Endometrial microvascular endothelial cells (primary cell): ENCODE measurements around the gene GLOD4. TPM values are rescaled to one million over a fixed set of nuclear protein-coding genes. Genes with fewer than 3 reads are reported as not detected.

Source experiments
- in situ Hi-C: cut with HindIII; loops from 2 replicates; pipeline ENCODE4 v1.10.0; 2017; ENCODE audit warnings: low sequenced_read_pairs, low pct_unique_long_range_greater_than_20kb; ENCODE audit errors: inconsistent ontology term
- total RNA-seq: library from RNA; depleted of rRNA; stranded (reverse); fragments of >200 nt; gene quantifications from one replicate; pipeline ENCODE4 v1.2.3, GENCODE V29; 2015; ENCODE audit errors: inconsistent ontology term

Gene GLOD4
- total RNA-seq, 1 donor from 2014 or later: 73.4 TPM

DNA sequence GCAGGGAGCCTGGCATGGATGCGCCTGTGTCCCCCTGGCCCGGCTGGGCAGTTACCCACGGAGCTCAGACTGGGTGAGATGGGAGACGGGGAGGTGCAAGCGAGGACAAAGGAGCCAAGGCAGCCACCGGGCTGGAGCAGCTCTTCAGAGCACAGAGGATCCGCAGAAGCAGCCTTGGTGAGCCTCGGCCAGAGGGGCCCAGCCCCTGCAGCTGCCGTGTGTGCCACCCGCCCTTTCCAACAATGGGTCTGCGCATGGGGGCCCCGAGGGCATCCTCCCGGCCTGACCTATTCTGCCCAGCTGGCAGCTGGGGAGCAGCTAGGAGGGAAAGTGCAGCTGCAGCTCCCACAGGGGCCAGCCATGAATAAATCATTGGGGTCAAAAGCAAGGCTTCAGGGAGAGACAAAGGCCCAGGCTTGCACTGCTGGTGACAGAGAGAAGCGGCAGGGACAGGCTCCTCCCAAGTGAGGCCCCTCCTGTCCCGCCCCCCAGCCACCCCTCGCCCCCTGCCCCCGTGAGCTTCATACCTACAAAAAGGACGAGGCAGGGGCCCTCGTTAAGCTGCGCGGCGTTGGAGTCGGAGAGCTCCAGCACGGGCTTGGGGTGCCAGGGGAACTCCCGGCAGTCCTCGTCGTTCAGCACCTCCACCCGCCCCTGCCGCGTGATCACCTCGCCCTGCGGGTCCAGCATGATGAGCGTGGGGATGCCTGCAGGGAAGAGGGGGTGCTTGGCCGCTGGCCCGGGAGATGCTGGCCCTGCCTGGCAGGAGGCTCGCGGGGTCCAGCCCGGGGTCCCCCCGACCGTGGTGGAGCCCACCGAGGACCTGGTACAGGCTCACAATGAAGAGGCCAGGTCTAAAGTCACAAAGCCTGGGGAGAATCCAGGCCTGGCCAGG is 22.7 kb upstream of the GLOD4 start:
- in situ Hi-C loops: no loop called here

DNA sequence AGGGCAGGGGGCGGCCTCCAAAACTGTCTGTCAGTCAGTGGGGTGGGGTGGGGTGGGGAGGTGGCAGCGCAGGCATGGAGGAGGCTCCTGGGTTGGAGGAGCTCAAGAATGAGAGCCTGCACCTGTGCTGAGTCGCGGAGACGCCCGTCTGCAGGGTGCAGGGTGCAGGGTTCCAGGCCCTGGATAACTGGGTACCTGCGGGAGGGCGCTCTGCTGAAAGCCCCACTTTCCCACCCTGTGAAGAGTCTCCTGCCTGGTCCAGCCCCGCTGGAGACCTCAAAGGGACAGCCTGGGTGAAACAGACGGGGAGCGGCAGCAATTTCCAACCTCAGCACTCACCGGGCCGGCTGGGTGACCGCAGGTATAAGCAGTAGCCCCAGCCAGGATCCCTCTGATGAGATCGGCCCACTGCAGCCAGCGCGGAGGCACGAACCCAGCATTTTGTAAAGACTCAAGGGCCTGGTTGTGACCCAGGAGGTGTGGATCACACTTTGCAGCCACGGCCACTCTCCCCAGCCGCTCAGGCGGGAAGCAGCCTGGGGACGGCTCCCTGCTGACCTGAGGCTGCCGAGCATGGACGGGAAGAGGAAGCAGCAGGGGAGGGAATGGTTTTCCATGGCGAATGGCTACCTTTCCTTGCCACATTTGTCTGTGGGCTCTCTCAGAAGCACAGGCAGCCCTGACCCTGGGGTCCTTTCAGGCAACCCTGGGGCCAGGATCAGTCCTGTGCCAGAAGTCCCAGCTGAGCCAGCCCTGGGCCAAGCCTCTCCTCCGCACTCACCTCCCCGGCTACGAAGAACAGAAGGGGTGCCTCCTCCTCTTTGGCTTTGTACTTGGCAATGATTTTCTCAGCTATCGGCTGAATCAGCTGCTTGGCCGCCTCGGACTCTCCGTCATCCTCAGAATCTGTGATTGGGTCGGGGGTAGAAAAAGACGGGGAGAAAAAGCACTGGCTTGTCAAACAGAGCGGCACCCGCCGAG is 21.1 kb upstream of the GLOD4 start:
- in situ Hi-C loops: no loop called here

DNA sequence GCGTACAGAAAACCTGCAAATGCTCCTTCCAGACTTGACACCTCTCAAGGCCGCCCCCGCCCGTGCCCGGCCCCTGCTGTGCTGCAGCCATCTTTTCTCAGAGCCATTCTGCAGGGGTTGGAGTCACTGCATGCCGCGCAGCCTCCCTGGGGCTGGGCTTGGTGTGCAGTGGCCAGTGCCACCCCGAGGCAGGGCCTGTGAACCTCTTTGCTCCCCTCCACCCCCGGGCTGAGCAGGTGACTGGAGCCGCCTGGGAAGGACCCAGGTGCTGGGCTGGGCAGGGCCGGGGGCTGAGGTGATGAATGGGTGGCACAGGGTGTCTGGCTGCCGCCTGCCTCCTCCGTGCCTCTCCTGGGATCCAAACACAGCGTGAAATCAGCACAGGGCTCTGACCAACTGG is 20.4 kb upstream of the GLOD4 start:
- in situ Hi-C loops: no loop called here

DNA sequence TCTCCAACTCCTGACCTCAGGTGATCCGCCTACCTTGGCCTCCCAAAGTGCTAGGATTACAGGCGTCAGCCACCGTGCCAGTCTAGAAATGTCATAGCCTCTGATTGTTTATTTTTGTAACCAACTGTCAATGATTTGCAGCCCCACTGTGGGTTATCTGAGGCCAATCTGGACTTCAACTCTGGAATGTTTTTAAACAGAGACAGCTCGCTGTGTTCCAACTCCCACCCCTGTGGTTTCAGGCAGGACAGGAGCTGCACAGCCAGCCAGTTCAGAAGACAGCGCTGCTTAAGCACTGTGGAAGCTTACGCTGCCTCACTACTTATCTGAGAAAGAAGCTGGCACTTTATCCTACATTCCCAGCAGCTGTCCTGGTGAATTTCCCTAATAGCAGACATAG is 19.6 kb upstream of the GLOD4 start:
- in situ Hi-C loops: no loop called here

DNA sequence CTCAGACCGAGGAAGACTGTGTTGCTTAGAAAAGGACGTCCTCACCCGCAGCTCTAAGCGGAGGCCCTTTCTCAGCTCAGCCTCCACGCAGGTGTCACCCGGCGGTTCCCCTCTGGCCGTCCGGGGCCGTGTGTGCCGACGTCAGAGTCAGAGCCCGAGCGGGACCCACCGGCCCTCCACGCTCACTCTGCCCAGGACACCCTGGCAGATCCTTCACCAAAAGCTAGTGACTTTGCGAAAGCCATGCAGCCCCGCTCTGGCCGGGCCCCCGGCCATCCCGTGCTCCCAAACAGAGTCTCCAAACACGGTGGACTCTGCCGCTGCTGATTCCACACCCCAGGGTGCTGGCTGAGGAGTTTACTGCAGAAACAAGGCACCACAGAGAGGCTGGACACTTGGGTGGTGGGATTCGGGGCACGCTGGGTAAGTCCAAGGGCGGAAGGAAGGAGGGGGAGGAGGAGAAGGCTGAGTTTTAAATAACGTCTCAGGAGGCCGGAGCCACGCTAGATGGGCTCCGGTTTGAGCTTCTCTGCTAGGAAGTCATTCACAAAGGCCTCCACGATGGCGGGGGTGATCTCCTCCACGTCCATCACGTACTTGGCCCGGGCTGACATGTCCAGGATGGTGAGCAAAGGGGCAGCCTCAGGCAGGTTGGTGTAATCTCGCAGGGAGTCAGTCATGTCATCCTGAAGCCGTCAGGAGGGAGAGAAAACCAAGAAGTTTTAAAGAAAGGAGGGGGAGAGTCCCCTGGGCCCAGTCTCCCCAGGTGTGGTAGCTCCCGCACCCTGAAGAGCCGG is 18.6 kb upstream of the GLOD4 start:
- in situ Hi-C loops: no loop called here

DNA sequence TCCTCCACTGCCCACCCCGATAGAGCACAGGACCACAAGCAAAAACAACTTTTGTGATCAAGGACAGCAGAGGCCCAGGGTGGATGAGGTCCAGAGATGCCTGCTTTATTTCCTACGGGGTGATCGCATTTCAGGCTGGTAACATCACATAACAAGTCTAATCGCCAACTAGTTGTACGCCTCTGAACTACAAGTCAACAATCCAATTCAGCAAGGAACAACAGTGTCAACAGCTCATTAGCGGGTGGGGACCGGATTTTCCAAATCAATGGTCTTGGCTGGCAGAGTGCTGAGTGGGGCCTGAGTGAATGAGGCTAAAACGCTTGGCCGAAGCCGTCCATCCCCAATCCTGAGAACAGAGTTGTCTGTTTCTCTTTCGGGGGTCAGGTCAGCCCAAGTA is 17.2 kb upstream of the GLOD4 start:
- in situ Hi-C loops: loop anchor here (25.0 kb wide), 1 partner anchor 163 kb away; no protein-coding TSS in a partner anchor

DNA sequence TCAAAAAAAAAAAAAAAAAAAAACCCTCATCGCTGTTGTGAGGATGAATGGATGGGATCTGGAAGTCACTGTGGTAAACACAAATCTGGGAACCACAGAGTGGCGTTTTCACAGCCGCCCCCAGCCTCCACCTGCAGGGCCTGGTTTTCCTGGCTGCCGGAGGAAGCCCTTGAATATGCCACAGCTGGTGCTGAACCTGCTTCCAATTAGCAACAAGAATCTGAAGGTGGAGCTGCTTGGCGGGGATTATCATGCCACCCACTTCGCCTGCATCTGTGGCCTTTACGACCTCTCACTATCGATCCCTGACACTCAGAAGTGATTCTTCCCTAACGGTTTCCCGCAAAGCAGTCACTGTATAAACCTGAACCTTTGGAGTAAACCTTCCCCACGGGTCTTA is 16.2 kb upstream of the GLOD4 start:
- in situ Hi-C loops: loop anchor here (25.0 kb wide), 1 partner anchor 164 kb away; no protein-coding TSS in a partner anchor

DNA sequence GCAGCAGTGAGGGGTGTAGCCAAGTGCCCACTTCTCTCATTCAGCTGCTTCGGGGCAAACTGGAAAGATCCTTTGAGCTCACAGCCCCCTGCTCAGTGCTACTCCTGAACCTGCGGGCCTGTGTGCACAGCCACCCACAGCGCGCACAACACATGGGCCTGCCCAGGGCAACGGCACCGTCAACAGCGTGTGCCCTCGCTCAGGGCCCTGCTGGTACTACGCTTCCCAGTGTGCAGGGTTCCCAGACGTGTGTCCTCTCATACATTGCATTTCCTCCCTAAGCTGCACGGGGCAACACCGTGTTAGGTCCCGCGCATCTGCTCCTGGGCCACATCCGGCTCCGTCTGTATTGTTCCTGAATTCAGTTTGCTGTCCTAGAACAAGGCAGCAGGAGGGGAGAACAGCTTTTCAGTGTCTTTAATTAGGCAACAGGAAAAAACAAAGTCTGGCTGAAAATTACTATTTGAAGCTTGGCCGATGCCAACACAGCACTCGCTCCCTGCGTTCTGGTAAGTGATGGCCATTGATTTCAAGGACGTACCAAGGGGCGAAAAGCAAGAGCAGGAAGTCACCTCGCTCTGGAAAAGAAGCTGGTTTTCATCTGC is 15.3 kb upstream of the GLOD4 start:
- in situ Hi-C loops: loop anchor here (25.0 kb wide), 1 partner anchor 165 kb away; no protein-coding TSS in a partner anchor

DNA sequence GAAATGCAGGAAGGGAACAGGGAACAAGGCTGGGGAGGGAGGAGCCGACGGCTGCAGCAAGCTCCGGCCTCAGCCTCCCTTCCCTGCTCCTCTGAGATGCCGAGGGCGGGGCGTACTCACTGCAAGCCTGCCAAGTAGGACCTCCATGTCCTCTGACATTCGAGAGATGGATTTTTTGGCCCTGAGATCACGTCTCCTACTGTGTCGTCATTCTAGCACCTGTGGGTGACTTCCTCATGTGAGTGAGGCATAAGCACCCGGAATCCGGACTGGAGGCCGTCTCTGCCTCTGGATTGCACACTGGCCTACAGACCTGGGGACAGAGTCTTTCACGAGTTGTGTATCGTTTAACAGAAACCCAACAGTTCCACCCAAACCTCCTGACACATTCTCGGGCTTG is 14.5 kb upstream of the GLOD4 start:
- in situ Hi-C loops: loop anchor here (25.0 kb wide), 1 partner anchor 166 kb away; no protein-coding TSS in a partner anchor

DNA sequence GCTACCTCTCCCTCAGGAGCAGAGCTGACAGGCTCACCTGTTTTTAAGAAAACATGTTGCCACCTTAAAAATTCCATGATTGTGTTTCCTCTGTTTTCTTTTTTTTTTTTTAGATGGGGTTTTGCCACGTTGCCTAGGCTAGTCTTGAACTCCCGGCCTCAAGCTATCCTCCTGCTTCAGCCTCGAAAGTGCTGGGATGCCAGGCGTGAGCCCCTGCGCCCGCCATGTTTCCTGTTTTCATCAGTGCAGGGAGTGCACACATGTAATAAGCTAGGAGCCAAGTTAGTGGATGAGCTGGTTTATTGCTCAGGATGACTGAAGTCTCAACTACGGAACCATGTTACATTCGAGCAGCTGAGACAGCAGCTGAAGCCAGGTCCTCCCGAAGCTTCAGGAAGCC is 13.6 kb upstream of the GLOD4 start:
- in situ Hi-C loops: loop anchor here (25.0 kb wide), 1 partner anchor 167 kb away; no protein-coding TSS in a partner anchor

DNA sequence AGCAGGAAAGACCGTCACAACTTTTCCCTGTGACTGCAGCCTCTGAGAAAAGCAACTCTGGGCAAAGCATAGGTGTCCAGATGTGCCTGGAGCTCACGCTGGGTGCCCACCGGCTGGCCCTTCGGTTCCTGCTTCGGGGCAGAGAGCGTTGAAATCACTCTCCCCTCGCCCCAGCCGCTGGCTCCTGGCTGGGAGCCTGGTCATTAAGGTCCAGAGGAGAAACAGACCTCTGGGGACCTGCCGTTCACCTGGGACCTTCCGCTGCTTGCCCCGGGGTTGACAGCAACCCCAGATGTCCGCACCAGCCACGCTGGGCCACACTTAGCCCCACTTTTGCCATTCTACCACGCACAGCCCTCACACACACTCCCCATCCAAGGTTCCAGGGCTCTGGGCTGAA is 13.2 kb upstream of the GLOD4 start:
- in situ Hi-C loops: loop anchor here (25.0 kb wide), 1 partner anchor 167 kb away; no protein-coding TSS in a partner anchor

DNA sequence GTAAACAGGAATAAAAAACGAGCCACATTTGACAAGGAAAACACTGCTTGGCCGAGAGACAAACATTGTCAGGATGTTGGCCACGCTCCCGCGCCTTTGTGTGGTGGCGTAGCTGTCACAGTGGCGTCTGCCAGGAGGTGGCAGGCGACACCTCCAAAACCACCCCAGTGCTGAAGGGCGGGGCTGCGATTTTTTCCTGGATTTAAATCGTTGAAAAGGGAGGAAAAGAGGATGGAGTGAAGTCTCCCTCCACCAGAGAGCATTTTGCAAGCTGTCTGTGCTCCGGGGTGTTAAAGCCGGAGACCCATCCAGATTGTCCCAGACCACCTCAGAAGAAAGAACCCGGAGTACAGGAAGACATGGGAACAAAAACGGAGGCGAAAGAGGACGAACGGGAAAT is 12.8 kb upstream of the GLOD4 start:
- in situ Hi-C loops: loop anchor here (25.0 kb wide), 1 partner anchor 167 kb away; no protein-coding TSS in a partner anchor

DNA sequence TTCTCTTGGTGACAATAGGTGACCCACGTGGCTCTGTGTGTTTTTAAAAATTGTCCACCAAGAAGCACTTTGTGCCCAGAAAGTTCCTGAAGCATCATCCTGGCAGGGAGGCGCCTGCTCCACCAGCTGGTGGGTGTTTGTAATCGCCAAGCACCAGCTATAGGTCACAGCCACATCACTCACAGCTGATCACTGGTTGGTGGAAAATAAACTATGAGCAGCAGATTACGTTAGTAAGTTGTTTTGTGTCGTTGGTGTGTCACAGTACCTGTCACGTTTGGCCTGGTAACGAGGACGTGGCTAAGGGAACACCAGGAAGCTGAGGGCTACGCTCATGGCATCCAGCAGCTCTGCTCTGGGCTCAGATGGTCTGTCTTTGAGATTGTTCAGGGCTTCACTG is 10.2 kb upstream of the GLOD4 start:
- in situ Hi-C loops: loop anchor here (25.0 kb wide), 1 partner anchor 170 kb away; no protein-coding TSS in a partner anchor

DNA sequence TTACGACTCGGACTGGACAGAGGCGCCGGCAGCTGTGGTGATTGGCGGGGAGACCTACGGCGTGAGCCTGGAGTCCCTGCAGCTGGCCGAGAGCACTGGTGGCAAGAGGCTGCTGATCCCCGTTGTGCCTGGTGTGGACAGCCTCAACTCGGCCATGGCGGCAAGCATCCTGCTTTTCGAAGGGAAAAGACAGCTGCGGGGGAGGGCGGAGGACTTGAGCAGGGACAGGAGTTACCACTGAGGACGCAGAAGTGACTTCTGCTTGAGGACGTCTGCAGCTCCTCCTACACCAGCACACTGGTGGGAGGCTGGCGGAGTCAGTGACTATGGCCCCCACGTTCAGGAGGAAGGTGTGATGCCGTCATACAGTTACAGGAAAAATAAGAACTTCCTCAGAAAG is 9.7 kb upstream of the GLOD4 start:
- in situ Hi-C loops: loop anchor here (25.0 kb wide), 1 partner anchor 170 kb away; no protein-coding TSS in a partner anchor

DNA sequence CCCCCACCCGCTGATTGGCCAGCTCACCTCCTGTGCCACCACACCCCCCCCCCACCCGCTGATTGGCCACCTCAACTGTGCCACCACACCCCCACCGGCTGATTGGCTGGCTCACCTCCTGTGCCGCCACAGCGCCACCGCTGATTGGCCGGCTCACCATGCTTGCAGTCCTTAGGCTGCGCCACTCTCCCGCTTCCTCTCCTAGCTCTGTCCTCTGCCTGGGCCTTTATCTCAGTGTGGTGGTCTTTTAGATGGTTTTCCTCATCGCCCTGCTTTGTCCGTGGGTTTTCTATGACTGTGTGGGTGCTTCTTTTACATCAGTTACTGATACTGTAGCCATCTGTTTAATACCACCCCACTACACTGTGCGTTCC is 8.8 kb upstream of the GLOD4 start:
- in situ Hi-C loops: loop anchor here (25.0 kb wide), 1 partner anchor 171 kb away; no protein-coding TSS in a partner anchor

DNA sequence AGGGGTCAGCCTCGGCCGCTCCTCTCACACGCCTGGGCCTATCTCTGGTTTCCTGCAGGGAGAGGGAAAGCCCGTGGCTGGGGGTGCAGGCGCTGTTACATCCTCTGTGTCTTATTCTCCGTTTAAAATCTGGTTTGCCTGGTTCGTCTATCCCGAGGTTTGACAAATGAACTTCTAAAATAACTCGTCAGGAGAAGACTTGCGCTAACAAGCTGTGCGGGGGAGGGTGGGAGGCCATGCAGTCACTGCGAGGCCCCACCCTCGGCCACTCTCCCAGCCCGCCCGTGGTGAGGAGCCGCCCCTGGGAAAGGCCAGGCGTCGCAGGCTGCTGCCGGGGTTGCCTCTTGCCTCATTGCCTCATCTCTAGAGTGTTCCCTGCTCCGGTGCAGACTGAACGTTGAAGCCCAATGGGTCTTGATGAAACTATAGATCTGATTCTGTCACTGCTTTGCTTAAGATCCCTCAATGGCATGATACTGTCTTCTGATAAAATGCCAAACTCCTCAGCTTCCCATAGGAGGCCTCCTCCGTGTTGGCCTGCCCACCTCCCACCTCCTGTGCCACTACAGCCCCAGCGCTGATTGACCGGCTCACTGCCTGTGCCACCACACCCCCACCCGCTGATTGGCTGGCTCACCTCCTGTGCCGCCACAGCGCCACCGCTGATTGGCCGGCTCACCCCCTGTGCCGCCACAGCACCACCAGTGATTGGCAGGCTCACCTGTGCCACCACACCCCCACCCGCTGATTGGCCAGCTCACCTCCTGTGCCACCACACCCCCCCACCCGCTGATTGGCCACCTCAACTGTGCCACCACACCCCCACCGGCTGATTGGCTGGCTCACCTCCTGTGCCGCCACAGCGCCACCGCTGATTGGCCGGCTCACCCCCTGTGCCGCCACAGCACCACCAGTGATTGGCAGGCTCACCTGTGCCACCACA is 8.1 kb upstream of the GLOD4 start:
- in situ Hi-C loops: loop anchor here (25.0 kb wide), 1 partner anchor 172 kb away; no protein-coding TSS in a partner anchor
